GM08714 (cell line): ENCODE data around the gene HMGB4.

ENCODE experiments used
- H3K4me3 ChIP-seq: fragments of 200-500 bp; sonication (Bioruptor generic); 2 replicates; pipeline ENCODE4 v1.5.1; 2014; ENCODE audit warnings: mild to moderate bottlenecking, low read length, inconsistent platforms
- ZNF274 ChIP-seq: IDR thresholded peaks from 2 replicates; pipeline ENCODE4 v1.6.1; 2012; ENCODE audit warnings: mild to moderate bottlenecking, low read depth, low read length

HMGB4 gene

GRCh38 chr1:33828059-33828458 is 35.8 kb upstream of the HMGB4 start:
- no peak overlapping the region for H3K4me3 ChIP-seq
- no peak for TF ChIP-seq ZNF274

- H3K4me3 ChIP-seq, result no peak overlapping the region
- no peak for TF ChIP-seq ZNF274
Observed at GRCh38 chr1:33828654-33829053, 35.2 kb upstream of the HMGB4 start.

- no peak for TF ChIP-seq ZNF274
- H3K4me3 ChIP-seq, result no peak overlapping the region
Observed at GRCh38 chr1:33836911-33837310, 27.0 kb upstream of the HMGB4 start.

GRCh38 chr1:33837635-33838034 is 26.2 kb upstream of the HMGB4 start:
- TF ChIP-seq ZNF274, result no peak
- no peak overlapping the region for H3K4me3 ChIP-seq

GRCh38 chr1:33841494-33841893 is 22.4 kb upstream of the HMGB4 start:
- no peak overlapping the region for H3K4me3 ChIP-seq
- no peak for TF ChIP-seq ZNF274

GRCh38 chr1:33842348-33842747 is 21.5 kb upstream of the HMGB4 start:
- no peak for TF ChIP-seq ZNF274
- H3K4me3 ChIP-seq, result no peak overlapping the region

GRCh38 chr1:33844166-33844565 is 19.7 kb upstream of the HMGB4 start:
- no peak overlapping the region for H3K4me3 ChIP-seq
- TF ChIP-seq ZNF274, result no peak

- no peak for TF ChIP-seq ZNF274
- H3K4me3 ChIP-seq, result no peak overlapping the region
Observed at GRCh38 chr1:33846861-33847260, 17.0 kb upstream of the HMGB4 start.

- TF ChIP-seq ZNF274, result no peak
- no peak overlapping the region for H3K4me3 ChIP-seq
Observed at GRCh38 chr1:33848205-33848937, 15.5 kb upstream of the HMGB4 start.

- no peak overlapping the region for H3K4me3 ChIP-seq
- TF ChIP-seq ZNF274, result no peak
Observed at GRCh38 chr1:33849211-33849610, 14.7 kb upstream of the HMGB4 start.

GRCh38 chr1:33850481-33850880 is 13.4 kb upstream of the HMGB4 start:
- H3K4me3 ChIP-seq, result no peak overlapping the region
- no peak for TF ChIP-seq ZNF274

- no peak overlapping the region for H3K4me3 ChIP-seq
- no peak for TF ChIP-seq ZNF274
Observed at GRCh38 chr1:33852711-33853110, 11.2 kb upstream of the HMGB4 start.

GRCh38 chr1:33853431-33853830 is 10.4 kb upstream of the HMGB4 start:
- TF ChIP-seq ZNF274, result no peak

GRCh38 chr1:33854091-33854490 is 9.8 kb upstream of the HMGB4 start:
- no peak overlapping the region for H3K4me3 ChIP-seq
- TF ChIP-seq ZNF274, result no peak

More at GRCh38 chr1:33853431-33853830, 10.4 kb upstream of the HMGB4 start:
- H3K4me3 ChIP-seq, result no peak overlapping the region

GRCh38 chr1:33860671-33861070 is 3.2 kb upstream of the HMGB4 start:
- no peak overlapping the region for H3K4me3 ChIP-seq
- TF ChIP-seq ZNF274, result no peak
